GM18873 (cell line): ENCODE measurements around the gene KRTAP10-3.
"Not testable (repeated sequence)": the region's sequence is repeated elsewhere in the genome, so short reads cannot be mapped to it uniquely, and the experiment has no call there.

Experiments used
- ATAC-seq: cut with Tn5 transposase; IDR thresholded peaks from one replicate; pipeline ENCODE4 v1.9.1; 2021; ENCODE audit warnings: mild to moderate bottlenecking, moderate library complexity, moderate number of reproducible peaks; ENCODE audit not compliant: unreplicated experiment, low FRiP score

Gene KRTAP10-3

DNA sequence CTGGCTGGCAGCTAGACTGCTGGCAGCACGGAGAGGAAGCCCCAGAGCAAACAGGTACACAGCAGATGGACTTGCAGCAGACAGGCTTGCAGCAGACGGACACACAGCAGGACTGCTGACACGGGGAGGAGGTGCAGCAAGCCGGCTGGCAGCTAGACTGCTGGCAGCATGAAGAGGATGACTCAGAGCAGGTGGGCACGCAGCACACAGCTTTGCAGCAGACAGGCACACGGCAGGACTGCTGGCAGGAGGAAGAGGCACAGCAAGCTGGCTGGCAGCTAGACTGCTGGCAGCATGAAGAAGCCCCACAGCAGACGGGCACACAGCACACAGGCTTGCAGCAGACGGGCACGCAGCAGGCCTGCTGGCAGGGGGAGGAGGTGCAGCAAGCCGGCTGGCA lies 7.8 kb downstream of the KRTAP10-3 start:
- ATAC-seq, result no peak

DNA sequence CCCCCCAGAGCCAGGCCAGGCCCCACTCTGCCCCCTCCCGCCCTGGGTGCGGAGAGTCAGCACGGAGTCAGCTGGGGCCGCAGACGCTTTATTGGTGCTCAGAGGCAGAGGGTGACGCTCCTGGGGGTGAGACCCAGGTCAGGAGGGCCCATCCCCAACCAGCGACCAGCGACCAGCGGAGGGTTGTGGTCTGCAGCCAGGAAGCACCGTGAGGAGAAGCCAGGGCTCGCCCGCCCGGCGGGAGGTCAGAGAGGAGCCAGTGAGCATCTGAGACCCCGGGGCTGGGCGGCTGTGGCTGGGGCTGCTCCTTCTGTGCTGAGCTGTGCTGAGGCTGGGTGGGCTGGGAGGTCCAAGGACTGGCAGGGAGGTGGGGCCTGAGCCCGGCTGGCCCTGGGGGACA lies 8.3 kb downstream of the KRTAP10-3 start:
- ATAC-seq, result not testable (repeated sequence)

DNA sequence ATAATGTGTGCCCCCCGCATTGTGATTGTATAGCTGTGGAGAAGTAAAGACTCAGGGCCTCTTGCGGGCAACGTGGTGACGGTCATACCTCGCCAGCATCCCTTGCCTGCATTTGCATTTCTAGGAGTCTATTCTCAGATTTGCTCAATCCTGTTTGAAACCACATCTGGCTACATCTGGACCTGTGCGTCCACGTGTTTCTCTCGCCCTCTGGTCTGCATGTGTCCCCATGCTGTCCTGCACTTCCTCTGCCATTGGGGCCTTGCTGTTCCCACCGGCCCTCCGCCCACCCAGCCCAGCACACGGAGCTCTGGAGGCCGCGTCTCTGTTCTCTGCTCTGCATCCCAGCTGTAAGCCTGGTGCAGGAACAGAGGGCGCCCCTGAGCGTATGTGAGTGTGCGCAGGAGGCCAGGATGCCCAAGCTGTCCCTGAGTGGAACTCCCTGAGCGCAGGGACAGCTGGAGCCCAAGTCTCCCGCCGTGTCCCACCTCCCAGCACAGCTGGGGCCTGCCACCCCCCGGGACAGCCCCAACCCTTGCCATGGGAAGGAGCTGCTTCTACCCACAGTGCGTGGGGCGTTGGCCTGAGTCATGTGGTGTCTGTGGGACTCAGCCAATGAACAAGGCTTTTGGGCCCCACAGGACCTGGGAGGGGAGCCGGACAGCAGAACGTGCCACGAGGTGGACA lies 8.9 kb downstream of the KRTAP10-3 start:
- ATAC-seq, result no peak

DNA sequence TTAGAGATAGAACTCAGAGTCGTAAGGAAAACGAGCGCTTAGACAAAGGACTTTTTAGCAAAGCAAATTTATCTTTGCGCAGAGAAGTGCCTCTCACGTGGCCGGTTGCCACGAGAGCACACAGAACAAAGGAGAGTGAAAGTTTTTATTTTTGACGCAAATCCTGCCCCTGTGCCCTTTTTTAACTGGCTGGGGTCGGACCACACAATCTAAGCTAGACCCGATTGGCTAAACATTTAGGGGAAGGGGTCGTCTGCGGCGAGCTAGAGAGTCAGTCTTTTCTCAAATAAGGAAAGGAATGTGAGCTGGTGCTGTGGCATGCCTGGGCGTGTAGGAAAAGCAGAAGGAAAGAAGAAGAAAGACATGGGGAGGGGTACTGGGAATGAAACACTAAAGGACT lies 9.7 kb downstream of the KRTAP10-3 start:
- no peak for ATAC-seq

DNA sequence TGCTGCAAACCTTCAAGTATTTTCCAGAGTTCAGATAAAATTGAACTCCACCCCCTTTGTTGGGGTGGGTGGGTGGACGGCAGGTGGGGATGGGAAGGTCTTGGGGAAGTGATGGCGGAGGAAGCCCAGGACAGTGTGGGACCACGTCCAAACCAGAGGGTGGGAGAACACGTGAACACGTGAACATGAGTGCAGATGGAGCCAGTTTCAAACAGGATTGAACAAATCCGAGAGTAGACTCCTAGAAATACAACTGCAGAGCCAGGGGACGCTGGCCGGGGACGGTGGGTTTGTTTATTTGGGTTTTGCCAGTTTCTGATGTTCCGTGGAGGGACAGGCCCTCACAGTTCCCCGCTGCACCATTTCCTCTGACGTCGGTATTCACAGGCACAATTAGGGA lies 10.2 kb downstream of the KRTAP10-3 start:
- no peak for ATAC-seq

DNA sequence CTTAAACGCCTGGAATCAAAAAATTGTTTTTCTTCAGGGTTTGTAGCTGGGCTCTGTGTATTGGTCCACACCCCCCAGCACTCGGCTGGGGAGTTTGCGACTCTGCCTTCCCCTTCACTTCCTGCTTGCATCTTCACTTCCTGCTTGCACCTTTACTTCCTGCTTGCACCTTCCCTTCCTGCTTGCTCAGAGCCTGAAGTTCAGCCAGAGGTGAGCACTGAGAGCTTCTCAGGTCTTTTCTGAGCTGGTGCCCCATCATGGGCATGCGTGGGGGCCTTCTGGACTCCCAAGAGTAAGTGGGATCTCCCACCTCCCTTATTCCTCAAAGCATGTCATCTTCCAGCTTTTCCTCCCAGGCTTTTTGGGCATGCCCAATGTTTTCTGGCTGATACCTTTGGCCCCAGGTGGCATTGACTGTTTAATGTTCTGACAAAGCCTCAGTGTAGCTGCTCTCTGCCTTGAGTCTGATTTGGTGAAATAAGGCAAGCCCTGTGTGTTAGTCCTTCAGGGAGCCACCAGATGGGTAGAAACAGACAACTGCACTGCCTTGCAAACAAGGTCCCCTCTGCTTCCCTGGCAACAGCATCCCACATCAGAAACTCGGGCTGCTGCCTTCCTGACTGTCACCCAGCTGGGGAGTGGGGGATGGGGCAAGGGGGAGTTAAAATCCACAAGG lies 10.8 kb downstream of the KRTAP10-3 start:
- no peak for ATAC-seq

DNA sequence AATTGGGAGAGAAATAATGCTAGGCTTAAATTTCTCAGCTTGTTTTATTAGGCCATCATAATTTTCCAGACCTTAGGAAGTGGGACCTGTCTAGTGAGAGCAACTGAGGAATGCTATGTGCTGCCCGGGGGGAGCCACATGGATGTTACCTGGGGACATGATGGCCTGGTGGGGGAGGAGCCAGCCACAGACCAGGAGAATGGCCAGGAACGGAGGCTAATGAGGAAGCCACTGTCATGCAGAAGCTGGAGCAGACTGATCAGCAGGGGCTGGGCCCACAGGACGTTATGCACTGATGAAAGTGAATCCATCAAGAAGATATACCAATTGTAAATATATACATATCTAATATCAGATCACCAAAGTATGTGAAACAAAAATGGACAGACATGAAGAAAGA lies 14.0 kb downstream of the KRTAP10-3 start:
- no peak for ATAC-seq

DNA sequence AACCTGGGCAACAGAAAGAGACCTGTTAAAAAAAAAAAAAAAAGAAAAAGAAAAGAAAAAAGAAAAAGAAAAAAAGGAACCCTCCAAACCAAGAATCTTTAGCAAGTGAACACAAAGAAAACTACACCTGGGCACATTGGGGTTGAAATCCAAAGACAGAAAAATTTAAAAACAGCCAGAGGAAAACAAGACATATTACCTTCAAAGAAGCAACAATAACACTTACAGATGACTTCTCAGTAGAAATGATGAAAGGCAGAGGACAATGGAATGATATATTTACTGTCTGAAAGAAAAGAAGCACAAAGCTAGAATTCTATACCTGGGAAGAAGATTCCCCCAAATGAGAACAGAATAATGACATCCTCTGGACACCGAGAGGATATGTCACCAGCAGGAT lies 15.9 kb downstream of the KRTAP10-3 start:
- no peak for ATAC-seq

DNA sequence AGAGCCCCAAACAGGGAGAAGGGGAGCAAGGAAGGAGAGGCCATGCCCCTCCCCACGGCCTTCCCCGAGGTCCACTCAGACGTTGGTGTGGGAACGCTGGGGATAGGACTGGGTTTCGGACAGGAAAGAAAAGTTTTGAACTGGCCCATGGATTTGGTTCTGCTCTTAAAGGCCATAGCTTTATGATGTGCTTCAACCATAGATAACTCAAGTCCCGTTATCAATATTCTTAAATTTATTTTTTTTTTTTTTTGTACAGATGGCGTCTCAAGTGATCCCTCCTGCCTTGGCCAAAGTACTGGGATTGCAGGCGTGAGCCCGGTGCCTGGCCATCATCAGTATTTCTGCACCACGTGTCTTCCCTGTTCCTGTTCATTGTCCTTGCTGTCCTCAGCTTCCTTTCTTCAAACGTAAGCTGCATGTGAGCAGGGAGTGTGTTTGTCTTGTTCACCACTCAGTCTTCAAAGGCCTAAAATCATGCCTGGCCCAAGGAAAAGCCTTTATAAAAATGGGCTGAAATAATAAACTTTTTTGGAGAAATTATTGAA lies 17.8 kb downstream of the KRTAP10-3 start:
- no peak for ATAC-seq

DNA sequence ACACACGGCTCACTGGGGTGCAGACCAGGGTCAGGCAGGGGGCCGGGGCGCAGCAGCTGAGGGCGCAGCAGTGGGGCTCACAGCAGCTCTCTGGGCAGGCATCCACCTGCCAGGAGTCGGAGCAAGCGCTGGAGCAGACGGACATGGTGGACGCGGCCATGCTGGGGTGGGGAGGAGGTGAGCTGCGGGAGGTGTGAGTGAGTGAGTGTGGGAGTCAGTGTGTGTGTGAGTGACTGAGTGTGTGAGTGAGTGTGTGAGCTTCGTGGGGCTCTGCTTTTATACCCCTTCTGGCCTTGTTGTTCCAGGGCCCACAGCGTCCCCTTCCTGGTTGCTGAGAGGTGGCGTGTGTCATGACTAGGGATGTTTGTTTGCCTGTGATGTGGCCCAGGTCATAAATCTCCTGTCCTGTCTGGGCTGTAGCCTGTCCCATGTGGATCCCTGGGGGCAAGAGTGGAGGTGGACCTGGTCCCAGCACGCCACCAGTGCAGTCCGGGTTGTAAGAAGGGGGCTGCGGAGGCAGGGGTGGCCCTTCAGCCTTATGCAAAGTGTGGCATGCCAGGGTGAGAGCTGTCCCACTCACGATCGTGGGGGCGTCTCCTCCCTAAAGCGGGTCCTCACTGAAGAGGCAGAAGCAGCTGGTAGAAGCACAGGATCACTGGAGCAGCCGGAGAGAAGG lies 18.5 kb downstream of the KRTAP10-3 start, which contains the start of gene KRTAP10-1:
Gene KRTAP10-1, minus strand, starts transcription at position 205 of the 676 bp plus-strand sequence. Its CDS starts 45 bp downstream, at position 160.
- ATAC-seq, result no peak

DNA sequence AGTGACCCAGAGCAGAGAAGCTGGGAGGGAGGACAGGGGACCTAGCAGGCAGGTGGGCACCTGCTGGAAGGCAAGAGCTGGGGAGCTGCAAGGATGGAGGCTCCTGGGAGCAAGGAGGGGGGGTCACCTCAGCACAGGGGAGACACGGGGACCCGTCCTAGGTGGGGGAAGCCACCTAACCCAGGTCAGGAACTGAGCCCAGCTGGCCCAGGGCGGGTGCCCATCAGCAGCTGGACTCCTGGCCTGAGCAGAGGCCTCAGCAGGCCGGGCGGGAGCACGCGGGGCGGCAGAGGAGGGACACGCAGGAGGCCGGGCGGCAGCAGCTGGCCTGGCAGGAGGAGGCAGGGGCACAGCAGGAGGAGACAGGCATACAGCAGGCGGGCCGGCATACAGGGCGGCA lies 19.5 kb downstream of the KRTAP10-3 start:
- no peak for ATAC-seq

DNA sequence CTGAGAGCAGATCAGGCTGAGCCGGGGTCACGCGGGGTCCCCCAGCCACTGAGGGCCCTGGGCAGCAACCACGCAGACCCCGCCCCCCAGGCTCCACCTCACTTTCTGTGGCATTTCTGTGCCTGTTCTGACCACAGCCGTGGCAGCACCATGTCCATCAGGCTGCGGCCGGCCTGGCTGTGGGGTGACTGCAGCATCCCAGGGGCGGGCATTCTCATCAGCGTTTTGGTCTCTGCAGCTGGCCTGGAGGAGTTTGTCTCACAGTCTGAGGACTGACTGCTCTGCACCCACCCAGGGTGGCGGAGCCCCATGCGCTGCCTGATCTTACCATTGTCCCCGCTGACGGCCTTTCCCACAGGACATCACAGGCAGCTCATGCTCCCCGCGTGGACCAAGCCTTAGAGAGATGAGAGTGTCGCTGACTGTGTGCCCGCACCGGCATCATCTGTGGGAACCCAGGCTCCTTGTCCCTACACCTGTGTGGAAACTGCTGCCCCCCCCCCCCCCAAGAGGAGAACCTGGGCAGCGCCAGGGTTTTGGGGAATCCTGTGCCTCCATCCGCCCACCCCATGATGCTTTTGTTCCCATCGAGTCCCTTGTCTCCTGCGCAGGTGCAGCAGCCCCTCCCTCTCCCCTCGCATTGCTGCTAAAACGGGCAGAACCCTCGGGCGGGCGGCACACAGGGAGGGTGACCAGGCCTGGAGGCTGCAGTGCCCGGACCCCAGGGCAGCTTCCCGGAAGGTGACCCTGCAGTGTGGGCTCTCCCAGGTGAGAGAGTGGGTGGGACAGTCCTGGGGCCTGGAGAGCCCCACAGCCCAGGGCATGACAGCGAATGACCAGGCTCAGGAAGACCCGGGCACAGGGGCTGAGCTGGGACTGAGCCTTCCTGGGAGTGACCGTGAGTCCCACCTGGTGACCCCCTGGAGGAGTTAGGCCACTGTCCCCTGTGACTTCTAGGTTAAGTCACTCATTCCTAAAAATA lies 20.4 kb downstream of the KRTAP10-3 start:
- ATAC-seq, result no peak

DNA sequence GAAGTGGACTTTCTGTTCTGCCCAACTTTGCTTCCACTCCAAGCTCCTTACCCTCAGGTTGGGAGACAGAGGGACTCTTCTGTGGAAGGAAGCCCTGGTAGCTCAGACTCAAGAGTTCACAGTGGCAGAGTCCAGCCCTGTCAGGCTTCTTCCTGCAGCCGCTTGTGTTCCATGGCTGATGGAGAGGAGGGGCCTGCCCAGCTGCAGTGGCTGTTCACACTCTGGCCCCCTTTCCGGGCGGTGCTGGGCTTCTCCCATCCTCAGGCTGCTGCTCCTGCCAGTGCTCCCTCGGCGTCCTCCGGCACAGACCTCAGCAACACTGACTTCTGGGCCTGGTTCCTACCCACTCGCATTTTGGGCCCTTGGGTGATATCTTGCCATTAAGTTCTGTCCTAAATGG lies 22.6 kb downstream of the KRTAP10-3 start:
- no peak for ATAC-seq

DNA sequence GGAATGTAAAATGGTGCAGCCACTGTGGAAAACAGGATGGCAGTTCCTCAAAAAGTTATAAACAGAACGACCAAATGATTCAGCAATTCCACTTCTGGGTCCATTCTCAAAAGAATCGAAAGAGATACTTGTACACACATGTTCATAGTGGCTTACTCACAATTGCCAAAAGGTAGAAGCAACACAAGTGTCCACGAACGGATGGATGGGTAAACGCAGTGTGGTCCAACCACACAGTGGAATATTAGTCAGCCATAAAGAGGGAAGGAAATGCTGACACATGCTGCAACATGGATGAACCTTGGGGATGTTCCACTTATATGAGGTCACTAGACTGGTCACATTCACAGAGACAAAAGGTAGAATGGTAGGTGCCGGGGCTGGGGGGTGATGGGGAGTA lies 23.9 kb downstream of the KRTAP10-3 start:
- ATAC-seq, result no peak

DNA sequence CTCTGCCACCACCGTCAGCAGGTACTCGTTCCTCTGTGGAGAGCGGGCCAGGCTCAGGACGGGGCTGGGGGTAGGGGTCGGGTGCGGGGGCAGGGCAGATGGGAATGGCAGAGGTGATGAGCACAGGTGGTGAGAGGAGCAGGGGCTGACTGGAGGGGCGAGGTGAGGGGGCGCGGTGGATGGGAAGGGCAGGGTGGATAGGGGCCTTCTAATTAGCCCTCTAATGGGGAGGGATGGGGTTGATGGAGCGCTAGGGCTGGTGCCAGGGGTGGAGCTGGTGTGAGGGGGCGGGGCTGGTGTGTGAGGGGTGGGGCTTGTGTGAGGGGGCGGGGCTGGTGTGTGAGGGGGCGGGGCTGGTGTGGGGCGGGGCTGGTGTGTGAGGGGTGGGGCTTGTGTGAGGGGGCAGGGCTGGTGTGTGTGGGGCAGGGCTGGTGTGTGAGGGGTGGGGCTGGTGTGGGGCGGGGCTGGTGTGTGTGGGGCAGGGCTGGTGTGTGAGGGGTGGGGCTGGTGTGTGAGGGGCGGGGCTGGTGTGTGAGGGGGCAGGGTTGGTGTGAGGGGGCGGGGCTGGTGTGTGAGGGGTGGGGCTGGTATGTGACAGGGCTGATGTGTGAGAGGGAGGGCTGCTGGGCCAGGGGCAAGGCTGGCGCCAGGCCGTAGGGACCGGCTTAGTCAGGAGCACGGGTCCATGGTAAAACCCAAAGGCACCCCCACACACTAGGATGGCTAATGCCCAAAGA lies 24.5 kb downstream of the KRTAP10-3 start:
- no peak for ATAC-seq

DNA sequence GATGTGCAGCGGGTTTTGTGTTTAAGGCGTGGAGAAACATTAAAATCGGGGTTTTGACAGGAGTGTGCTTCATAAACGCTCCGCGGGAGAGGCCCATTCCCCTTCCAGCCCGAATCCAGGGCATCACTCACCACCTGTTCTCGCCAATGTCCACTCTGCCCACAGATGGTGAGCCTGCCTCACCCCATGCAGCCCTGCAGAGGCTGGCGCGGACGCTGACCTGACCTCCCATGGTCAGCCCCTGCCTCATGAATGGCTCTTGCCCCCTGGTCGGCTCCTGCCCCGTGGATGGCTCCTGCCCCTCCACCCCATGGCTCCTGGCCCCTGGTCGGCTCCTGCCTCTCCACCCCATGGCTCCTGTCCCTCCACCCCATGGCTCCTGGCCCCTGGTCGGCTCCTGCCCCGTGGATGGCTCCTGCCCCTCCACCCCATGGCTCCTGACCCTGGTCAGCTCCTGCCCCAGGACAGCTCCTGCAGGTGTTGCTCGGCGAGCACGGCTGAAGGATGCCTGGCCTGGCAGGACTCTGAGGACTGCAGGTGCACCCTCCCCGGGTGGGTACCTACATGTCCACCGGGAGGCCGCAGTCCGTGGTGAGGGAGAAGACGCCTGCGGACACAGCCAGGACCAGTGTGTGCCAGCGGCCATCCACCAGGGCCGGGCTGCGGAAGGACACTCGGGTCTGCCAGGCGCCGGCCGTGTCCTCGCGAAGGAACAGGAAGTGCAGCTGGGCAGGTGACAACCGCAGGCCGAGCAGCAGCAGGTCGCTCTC lies 25.3 kb downstream of the KRTAP10-3 start:
- ATAC-seq, result no peak

DNA sequence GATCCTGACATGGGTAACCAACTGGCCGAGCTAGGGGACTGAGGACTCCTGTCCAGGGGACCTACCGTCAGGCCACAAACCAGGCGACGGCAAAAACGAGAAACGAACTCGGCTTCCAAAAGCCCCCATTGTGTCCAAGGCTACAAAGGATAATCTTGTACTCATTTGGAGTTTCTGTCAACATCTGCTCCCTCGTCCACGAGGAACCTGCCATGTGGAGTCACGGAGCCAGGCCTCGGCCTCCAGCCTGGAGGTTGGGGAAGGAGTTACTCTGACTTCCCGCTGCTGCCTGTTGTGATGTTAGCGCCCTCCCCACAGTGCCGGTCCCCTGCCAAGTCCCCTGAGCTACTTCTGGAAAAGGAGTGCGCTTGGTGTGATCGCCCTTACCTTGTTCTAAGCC lies 25.9 kb downstream of the KRTAP10-3 start:
- no peak for ATAC-seq

DNA sequence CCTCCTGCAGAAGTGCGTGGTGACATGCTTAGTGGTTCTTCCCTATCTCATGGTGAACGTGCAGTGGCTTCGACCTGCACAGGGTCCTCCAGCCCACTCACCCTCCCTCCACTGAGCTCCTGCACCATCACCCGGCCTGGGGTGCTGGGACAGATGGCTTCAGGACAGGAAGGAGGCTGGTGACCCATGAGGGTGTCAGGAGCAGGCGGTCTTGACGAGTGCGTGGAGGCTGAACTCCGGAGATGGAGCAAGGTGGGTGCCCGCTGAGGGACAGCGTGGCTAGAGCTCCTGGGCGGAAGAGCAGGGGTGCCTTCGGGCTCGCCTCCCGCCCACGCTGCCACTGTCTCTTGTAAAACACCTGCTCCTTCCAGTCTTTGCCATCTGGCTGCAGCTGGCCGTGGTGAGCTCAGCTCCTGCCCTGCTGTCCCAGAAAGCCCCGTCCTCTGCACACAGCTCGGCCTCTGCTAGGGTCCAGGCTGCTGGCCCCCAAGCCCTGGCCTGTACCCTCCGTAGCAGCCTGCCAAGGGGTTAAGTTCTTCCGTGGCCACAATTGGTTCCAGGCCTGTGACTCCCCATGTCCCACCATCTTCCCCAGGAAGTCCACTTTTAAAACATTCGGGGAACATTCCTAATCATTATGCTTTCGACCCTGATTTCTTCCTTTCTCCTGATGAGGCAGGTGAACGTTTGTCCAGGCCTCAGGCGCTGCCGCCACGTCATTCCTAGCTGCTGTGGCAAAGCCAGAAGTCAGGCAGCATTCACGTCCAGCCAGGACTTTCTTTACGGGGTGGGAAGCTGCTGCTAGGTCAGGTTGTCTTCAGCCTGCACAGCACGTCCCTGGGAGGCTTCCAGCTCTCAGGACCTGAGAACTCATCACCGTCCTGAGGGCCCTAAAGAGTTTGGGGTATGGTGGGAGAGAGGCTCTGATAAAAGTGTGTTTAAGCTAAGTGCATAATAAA lies 26.7 kb downstream of the KRTAP10-3 start:
- ATAC-seq, result no peak
